K562 (cell line): ENCODE results near the gene PTPN1. TPM values are rescaled to one million over a fixed set of nuclear protein-coding genes. Genes with fewer than 3 reads are reported as not detected.
A peak's percentile ranks its signal among the peaks of the same experiment; 100 is the strongest.

Experiments
- ATAC-seq: fragments of 200-7000 bp; cut with Tn5 transposase; 3 replicates; pipeline ENCODE4 v1.9.1; 2020; ENCODE audit warnings: moderate library complexity
- BruUV-seq: library from RNA; stranded (reverse); fragments of 400-500 nt; replicated peaks from 2 replicates; lab custom pipeline; 2021; lab: Mats Ljungman, UMichigan
- CTCF ChIA-PET: fragments of 300-600 bp; formaldehyde crosslinking; extraction: SDS; loops from one replicate; lab custom pipeline; 2021; ENCODE audit warnings: low intra/inter-chr PET ratio; lab: Yijun Ruan, JAX
- POLR2A ChIA-PET: fragments of 300-600, 350-650 bp; sonication (Branson Sonifier 250); formaldehyde crosslinking; extraction: SDS; loops from one replicate; lab custom pipeline; 2021; ENCODE audit warnings: antibody characterized with exemption, inconsistent platforms; lab: Yijun Ruan, JAX
- DNase-seq, 4 experiments: peaks; one replicate each; pipeline versions ENCODE4 v3.0.0 to v3.0.0-alpha.2; 2011 to 2018; ENCODE audit warnings: low spot score in 3 of 4, mixed read lengths in 3 of 4; ENCODE audit errors: extremely low read depth in 1 of 4
- FAIRE-seq: peaks from 2 replicates; lab custom pipeline; 2011; peaks lifted over from hg19 to GRCh38; lab: Jason Lieb, UNC
- H2AFZ ChIP-seq: 2 replicates; pipeline ENCODE4 v1.6.0; 2011; ENCODE audit warnings: low read depth, low read length, control low read depth, inconsistent platforms
- H3K27ac ChIP-seq: fragments of 200-600 bp; 3 replicates; pipeline ENCODE4 v1.8.0; 2011; ENCODE audit warnings: low read depth, mild to moderate bottlenecking, control low read depth, inconsistent platforms, low read length, moderate library complexity, mixed read lengths; ENCODE audit errors: extremely low read depth
- H3K27me3 ChIP-seq, 2 experiments: fragments of 300-600 bp in 1 of 2; 2 replicates in 1 of 2; 3 replicates in 1 of 2; pipeline versions ENCODE4 v1.6.0 to v1.8.0; 2011; ENCODE audit warnings: inconsistent platforms in 2 of 2, low read length in 2 of 2, mild to moderate bottlenecking in 1 of 2, mixed read lengths in 1 of 2, moderate library complexity in 1 of 2; ENCODE audit not compliant: control insufficient read depth in 2 of 2, insufficient read depth in 2 of 2
- H3K36me3 ChIP-seq: fragments of 300-600 bp; 3 replicates; pipeline ENCODE4 v1.8.0; 2011; ENCODE audit warnings: mild to moderate bottlenecking, low read length, inconsistent platforms; ENCODE audit not compliant: control insufficient read depth, insufficient read depth
- H3K4me1 ChIP-seq, 2 experiments: fragments of 200-600 bp in 1 of 2; replicated peaks in 1 of 2; 2 replicates in 1 of 2; 3 replicates in 1 of 2; pipeline versions ENCODE4 v1.5.1 to v1.8.0; 2011; ENCODE audit warnings: inconsistent platforms in 2 of 2, low read length in 2 of 2, mild to moderate bottlenecking in 1 of 2, mixed read lengths in 1 of 2, moderate library complexity in 1 of 2; ENCODE audit not compliant: control insufficient read depth in 2 of 2, insufficient read depth in 2 of 2
- H3K4me2 ChIP-seq: 2 replicates; pipeline ENCODE4 v1.6.1; 2011; ENCODE audit warnings: low read length, control low read depth, inconsistent platforms, mixed read lengths; ENCODE audit not compliant: insufficient read depth
- H3K4me3 ChIP-seq: fragments of 200-600 bp; sonication (generic), shearing (Covaris generic); 2 replicates; pipeline ENCODE4 v1.5.1; 2016; ENCODE audit warnings: control low read depth, inconsistent platforms
- H3K79me2 ChIP-seq: fragments of 200-600 bp; 3 replicates; pipeline ENCODE4 v1.8.0; 2011; ENCODE audit warnings: low read length, inconsistent platforms; ENCODE audit not compliant: control insufficient read depth, insufficient read depth
- H3K9ac ChIP-seq, 2 experiments: 2 replicates each; pipeline versions ENCODE4 v1.6.0 to v1.6.1; 2011; ENCODE audit warnings: low read depth in 2 of 2, low read length in 2 of 2, control low read depth in 1 of 2, inconsistent platforms in 1 of 2, mild to moderate bottlenecking in 1 of 2, mixed read lengths in 1 of 2; ENCODE audit not compliant: insufficient read depth in 1 of 2
- H3K9me1 ChIP-seq: one replicate; pipeline ENCODE4 v1.6.0; 2011; ENCODE audit warnings: inconsistent platforms, mild to moderate bottlenecking, low read length, moderate library complexity; ENCODE audit not compliant: control insufficient read depth, insufficient read depth
- H3K9me3 ChIP-seq: replicated peaks from 2 replicates; pipeline ENCODE4 v1.5.1; 2011; ENCODE audit warnings: low read depth, low read length, inconsistent platforms; ENCODE audit not compliant: control insufficient read depth, insufficient read depth
- H4K20me1 ChIP-seq: replicated peaks from 2 replicates; pipeline ENCODE4 v1.6.1; 2011; ENCODE audit warnings: low read length, inconsistent platforms, mixed read lengths; ENCODE audit not compliant: control insufficient read depth, insufficient read depth
- ELF2 ChIP-seq: fragments of 250-450 bp; sonication (Bioruptor Pico); IDR thresholded peaks from 2 replicates; pipeline ENCODE4 v1.5.0; 2021; ENCODE audit warnings: mild to moderate bottlenecking
- KDM5B ChIP-seq: fragments of 200-600 bp; sonication (generic); IDR thresholded peaks from 2 replicates; pipeline ENCODE4 v1.6.1; 2012; ENCODE audit warnings: low read depth, mild to moderate bottlenecking, moderate library complexity, low read length, control low read depth, inconsistent platforms; ENCODE audit not compliant: insufficient replicate concordance
- PRMT5 ChIP-seq: sonication (generic); formaldehyde crosslinking; IDR thresholded peaks from 2 replicates; pipeline ENCODE4 v1.5.0; 2020; ENCODE audit warnings: missing genetic modification reagents
- SMARCB1 ChIP-seq: IDR thresholded peaks from 2 replicates; pipeline ENCODE4 v1.6.1; 2011; ENCODE audit warnings: improper control_type of control experiment, low read depth; ENCODE audit not compliant: insufficient read length
- SNRNP70 ChIP-seq: fragments of 200-400 bp; formaldehyde crosslinking; optimal IDR thresholded peaks from 2 replicates; pipeline ENCODE3; 2017; ENCODE audit warnings: low read depth, low read length
- SUPT5H ChIP-seq: fragments of 450-650 bp; IDR thresholded peaks from 2 replicates; pipeline ENCODE4 v1.6.1; 2016
- TCFL5 ChIP-seq: fragments of 250-450 bp; sonication (Bioruptor Pico); conservative IDR thresholded peaks from 2 replicates; pipeline ENCODE4 v1.6.1; 2021; ENCODE audit warnings: mild to moderate bottlenecking, moderate library complexity, matching md5 sums
- TEAD2 ChIP-seq: fragments of 450-650 bp; IDR thresholded peaks from 2 replicates; pipeline ENCODE4 v1.6.1; 2016; ENCODE audit warnings: missing genetic modification characterization, control low read depth, missing compliant biosample characterization
- ZNF589 ChIP-seq: fragments of 200-800 bp; sonication (Bioruptor generic); IDR thresholded peaks from 2 replicates; pipeline ENCODE4 v1.6.1; 2016; ENCODE audit warnings: low read depth, missing genetic modification characterization, missing compliant biosample characterization
- WGBS: fragments of 100-300 bp; shearing (Covaris generic); methylation state at CpG from one replicate; pipeline ENCODE4 v1.1.6; 2016; ENCODE audit warnings: low coverage, mixed read lengths; ENCODE audit not compliant: insufficient coverage; ENCODE audit errors: missing lambda C conversion rate; 5-methylcytosine and 5-hydroxymethylcytosine counted together
- in situ Hi-C: fragments of 300-500 bp; cut with MboI; formaldehyde crosslinking; loops from 4 replicates; pipeline ENCODE4 v1.15.0; 2018; ENCODE audit warnings: inconsistent platforms, mixed read lengths
- intact Hi-C: fragments of 100-400 bp; cut with micrococcal nuclease; formaldehyde crosslinking; loops from 2 replicates; pipeline ENCODE4 v1.14.2; 2022
- polyA plus RNA-seq, 8 experiments: library from polyadenylated mRNA; depleted of rRNA in 4 of 8; stranded (reverse) in 5 of 8; unstranded in 3 of 8; fragments of >200 nt; fragmentation: Nextera tagmentation in 2 of 8; fragmentation: Illumina TruSeq in 1 of 8; extraction: Ambion mirVana in 2 of 8; extraction: Trizol in 1 of 8; gene quantifications; 2 replicates each; pipeline versions ENCODE4 v1.2.1 to v1.2.3, GENCODE V29; 2011 to 2014; ENCODE audit warnings: inconsistent platforms in 1 of 8, missing spikeins in 1 of 8
- total RNA-seq, 7 experiments: library from RNA; depleted of rRNA in 6 of 7; stranded (reverse); fragments of >200 nt in 6 of 7; fragmentation: Illumina TruSeq in 2 of 7; extraction: Trizol in 2 of 7; gene quantifications; 2 replicates each; pipeline versions ENCODE4 v1.2.1 to v1.2.3, GENCODE V29; 2011 to 2021; ENCODE audit warnings: low replicate concordance in 1 of 7
- TF ChIP-seq, protein P1 (sequence below): fragments of 200-400 bp; formaldehyde crosslinking; IDR thresholded peaks from 2 replicates; pipeline ENCODE4 v1.6.1; 2017; ENCODE audit warnings: mild to moderate bottlenecking, low read depth, low read length, moderate library complexity
- TF ChIP-seq, protein P2 (sequence below): fragments of 250-450 bp; sonication (Bioruptor Pico); IDR thresholded peaks from 2 replicates; pipeline ENCODE4 v1.5.1; 2021; ENCODE audit warnings: mild to moderate bottlenecking
- TF ChIP-seq, protein P3 (sequence below): IDR thresholded peaks from 2 replicates; pipeline ENCODE4 v1.6.1; 2016; ENCODE audit warnings: missing genetic modification characterization, missing compliant biosample characterization
- TF ChIP-seq, protein P4 (sequence below): fragments of 450-650 bp; formaldehyde crosslinking; IDR thresholded peaks from 2 replicates; pipeline ENCODE4 v1.4.0; 2020; ENCODE audit warnings: mild to moderate bottlenecking, moderate library complexity

PTPN1 gene
- total and polyA plus RNA-seq, 9 of the 15 experiments (the other 6 are each of a cell fraction or from before 2014, with no cell fraction given) = 11.0 to 85.3 (median 54.0) TPM

DNA sequence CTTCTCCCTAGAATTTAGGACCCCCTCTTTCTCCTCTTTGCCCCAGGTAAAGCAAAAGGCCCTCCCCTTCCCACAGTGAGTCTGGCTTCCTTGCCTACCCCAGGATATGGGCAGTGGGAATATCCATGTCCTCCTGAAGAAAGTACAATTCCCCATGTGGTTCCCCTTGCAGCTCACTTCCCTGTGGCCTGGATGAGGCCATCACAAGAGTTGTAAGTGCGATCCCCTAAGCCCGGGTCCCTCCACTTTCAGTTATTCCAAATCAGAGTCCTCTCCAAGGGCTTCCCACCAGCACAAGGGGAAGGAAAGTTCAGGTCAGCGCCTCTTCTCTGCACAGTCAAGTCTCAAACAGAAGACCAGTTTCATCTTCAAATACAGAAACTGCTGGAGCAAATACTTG, 10.2 kb upstream of the PTPN1 start:
- ATAC-seq (no peak), DNase-seq (no peak), FAIRE-seq (no peak)
- CTCF ChIA-PET = no interaction called here
- Histone ChIP-seq H3K9me3 (no peaks in the 10 kb centered on the region), H3K79me2 (no peaks in the 10 kb centered on the region), H3K4me3 (no peak overlapping the region), H3K9me1 (no peaks in the 10 kb centered on the region), H3K4me2 (no peak overlapping the region), H4K20me1 (no peaks in the 10 kb centered on the region), H3K9ac (no peak overlapping the region)
- intact Hi-C loops = no loop called here
- in situ Hi-C loops = no loop called here
- TF ChIP-seq, protein P1, sequence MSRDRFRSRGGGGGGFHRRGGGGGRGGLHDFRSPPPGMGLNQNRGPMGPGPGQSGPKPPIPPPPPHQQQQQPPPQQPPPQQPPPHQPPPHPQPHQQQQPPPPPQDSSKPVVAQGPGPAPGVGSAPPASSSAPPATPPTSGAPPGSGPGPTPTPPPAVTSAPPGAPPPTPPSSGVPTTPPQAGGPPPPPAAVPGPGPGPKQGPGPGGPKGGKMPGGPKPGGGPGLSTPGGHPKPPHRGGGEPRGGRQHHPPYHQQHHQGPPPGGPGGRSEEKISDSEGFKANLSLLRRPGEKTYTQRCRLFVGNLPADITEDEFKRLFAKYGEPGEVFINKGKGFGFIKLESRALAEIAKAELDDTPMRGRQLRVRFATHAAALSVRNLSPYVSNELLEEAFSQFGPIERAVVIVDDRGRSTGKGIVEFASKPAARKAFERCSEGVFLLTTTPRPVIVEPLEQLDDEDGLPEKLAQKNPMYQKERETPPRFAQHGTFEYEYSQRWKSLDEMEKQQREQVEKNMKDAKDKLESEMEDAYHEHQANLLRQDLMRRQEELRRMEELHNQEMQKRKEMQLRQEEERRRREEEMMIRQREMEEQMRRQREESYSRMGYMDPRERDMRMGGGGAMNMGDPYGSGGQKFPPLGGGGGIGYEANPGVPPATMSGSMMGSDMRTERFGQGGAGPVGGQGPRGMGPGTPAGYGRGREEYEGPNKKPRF = no peak
- TF ChIP-seq SMARCB1 (no peak), ZNF589 (CRISPR knock-in tag) (no peak), TCFL5 (CRISPR knock-in tag) (no peak), SNRNP70 (no peak), ELF2 (CRISPR knock-in tag) (no peak), SUPT5H (no peak), PRMT5 (CRISPR knock-in tag) (no peak), KDM5B (no peak), TEAD2 (tag) (no peak)
- TF ChIP-seq, protein P2, sequence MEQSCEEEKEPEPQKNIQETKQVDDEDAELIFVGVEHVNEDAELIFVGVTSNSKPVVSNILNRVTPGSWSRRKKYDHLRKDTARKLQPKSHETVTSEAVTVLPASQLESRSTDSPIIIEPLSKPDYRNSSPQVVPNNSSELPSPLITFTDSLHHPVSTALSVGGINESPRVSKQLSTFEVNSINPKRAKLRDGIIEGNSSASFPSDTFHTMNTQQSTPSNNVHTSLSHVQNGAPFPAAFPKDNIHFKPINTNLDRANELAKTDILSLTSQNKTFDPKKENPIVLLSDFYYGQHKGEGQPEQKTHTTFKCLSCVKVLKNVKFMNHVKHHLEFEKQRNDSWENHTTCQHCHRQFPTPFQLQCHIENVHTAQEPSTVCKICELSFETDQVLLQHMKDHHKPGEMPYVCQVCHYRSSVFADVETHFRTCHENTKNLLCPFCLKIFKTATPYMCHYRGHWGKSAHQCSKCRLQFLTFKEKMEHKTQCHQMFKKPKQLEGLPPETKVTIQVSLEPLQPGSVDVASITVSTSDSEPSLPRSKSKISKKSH (CRISPR knock-in tag) = no peak
- TF ChIP-seq, protein P3, sequence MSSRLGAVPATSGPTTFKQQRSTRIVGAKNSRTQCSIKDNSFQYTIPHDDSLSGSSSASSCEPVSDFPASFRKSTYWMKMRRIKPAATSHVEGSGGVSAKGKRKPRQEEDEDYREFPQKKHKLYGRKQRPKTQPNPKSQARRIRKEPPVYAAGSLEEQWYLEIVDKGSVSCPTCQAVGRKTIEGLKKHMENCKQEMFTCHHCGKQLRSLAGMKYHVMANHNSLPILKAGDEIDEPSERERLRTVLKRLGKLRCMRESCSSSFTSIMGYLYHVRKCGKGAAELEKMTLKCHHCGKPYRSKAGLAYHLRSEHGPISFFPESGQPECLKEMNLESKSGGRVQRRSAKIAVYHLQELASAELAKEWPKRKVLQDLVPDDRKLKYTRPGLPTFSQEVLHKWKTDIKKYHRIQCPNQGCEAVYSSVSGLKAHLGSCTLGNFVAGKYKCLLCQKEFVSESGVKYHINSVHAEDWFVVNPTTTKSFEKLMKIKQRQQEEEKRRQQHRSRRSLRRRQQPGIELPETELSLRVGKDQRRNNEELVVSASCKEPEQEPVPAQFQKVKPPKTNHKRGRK (tag) = no peak
- TF ChIP-seq, protein P4, sequence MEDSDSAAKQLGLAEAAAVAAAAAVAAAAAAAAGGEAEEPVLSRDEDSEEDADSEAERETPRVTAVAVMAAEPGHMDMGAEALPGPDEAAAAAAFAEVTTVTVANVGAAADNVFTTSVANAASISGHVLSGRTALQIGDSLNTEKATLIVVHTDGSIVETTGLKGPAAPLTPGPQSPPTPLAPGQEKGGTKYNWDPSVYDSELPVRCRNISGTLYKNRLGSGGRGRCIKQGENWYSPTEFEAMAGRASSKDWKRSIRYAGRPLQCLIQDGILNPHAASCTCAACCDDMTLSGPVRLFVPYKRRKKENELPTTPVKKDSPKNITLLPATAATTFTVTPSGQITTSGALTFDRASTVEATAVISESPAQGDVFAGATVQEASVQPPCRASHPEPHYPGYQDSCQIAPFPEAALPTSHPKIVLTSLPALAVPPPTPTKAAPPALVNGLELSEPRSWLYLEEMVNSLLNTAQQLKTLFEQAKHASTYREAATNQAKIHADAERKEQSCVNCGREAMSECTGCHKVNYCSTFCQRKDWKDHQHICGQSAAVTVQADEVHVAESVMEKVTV (CRISPR knock-in tag) = no peak
- TF ChIP-seq, all 486 proteins: peak for 0
- H3K27me3 ChIP-seq = no peaks in the 10 kb centered on the region
- POLR2A ChIA-PET = interaction anchor here (0.6 to 2.5 kb wide), 3 partner anchors 13 to 275 kb away, joined by 3 to 16 read pairs (median 12); no protein-coding TSS in a partner anchor
- H3K27ac ChIP-seq = peak overlapping the region; percentile 6; the same call in 1 of the 3 replicates
- no peaks in the 10 kb centered on the region for H3K36me3 ChIP-seq
- BruUV-seq = no TSS peak
- peak overlapping the region; percentile 90 for H2AFZ ChIP-seq
- peaks cover 3 to 26% of the 10 kb centered on the region in 2 experiments; a peak in 4 of 5 replicates for H3K4me1 ChIP-seq
- WGBS = 67% methylated on average over 3 of the region's 3 CpGs
